K562 (cell line): ENCODE measurements around the gene SPIB. TPM values are rescaled to one million over a fixed set of nuclear protein-coding genes. Genes with fewer than 3 reads are reported as not detected.

Source experiments
- ATF3 ChIP-seq, 2 experiments: fragments of 450-650 bp in 1 of 2; sonication (generic) in 1 of 2; formaldehyde crosslinking in 1 of 2; IDR thresholded peaks in 1 of 2; conservative IDR thresholded peaks in 1 of 2; 2 replicates each; pipeline versions ENCODE4 v1.6.1 to v1.8.1; 2016 to 2023; ENCODE audit warnings: mild to moderate bottlenecking in 2 of 2, moderate library complexity in 2 of 2, inconsistent platforms in 1 of 2, missing genetic modification reagents in 1 of 2
- C11orf30 ChIP-seq: fragments of 450-650 bp; IDR thresholded peaks from 2 replicates; pipeline ENCODE4 v1.6.1; 2016; ENCODE audit warnings: low read depth, mild to moderate bottlenecking
- CREB5 ChIP-seq: fragments of 250-450 bp; sonication (Bioruptor Pico); IDR thresholded peaks from 2 replicates; pipeline ENCODE4 v1.5.0; 2020; ENCODE audit warnings: mild to moderate bottlenecking
- CSDE1 ChIP-seq, 2 experiments: fragments of 450-650 bp; IDR thresholded peaks; 2 replicates each; pipeline ENCODE4 v1.6.1; 2016; ENCODE audit warnings: mild to moderate bottlenecking in 1 of 2
- EP300 ChIP-seq: IDR thresholded peaks from 2 replicates; pipeline ENCODE4 v1.6.1; 2012; ENCODE audit warnings: low read length, improper control_type of control experiment
- ESRRB ChIP-seq: fragments of 250-450 bp; sonication (Bioruptor Pico); IDR thresholded peaks from 2 replicates; pipeline ENCODE4 v1.5.0; 2020; ENCODE audit warnings: mild to moderate bottlenecking, moderate library complexity, borderline replicate concordance
- GATAD2A ChIP-seq: fragments of 450-650 bp; IDR thresholded peaks from 2 replicates; pipeline ENCODE4 v1.6.1; 2017
- KLF10 ChIP-seq: fragments of 250-450 bp; sonication (Bioruptor Pico); IDR thresholded peaks from 2 replicates; pipeline ENCODE4 v1.6.1; 2021; ENCODE audit warnings: matching md5 sums
- L3MBTL2 ChIP-seq: fragments of 450-650 bp; IDR thresholded peaks from 2 replicates; pipeline ENCODE4 v1.6.1; 2016; ENCODE audit warnings: mild to moderate bottlenecking, moderate library complexity
- MCM7 ChIP-seq, 2 experiments: fragments of 450-650 bp; IDR thresholded peaks; 2 replicates each; pipeline ENCODE4 v1.6.1; 2016 to 2018
- MYNN ChIP-seq, 2 experiments: sonication (generic); formaldehyde crosslinking in 1 of 2; IDR thresholded peaks; 2 replicates each; pipeline versions ENCODE4 v1.5.0 to v1.6.1; 2016 to 2020; ENCODE audit warnings: antibody characterized with exemption in 1 of 2, missing genetic modification reagents in 1 of 2
- NRF1 ChIP-seq, 2 experiments: fragments of 450-650 bp; IDR thresholded peaks in 1 of 2; conservative IDR thresholded peaks in 1 of 2; 2 replicates each; pipeline ENCODE4 v1.6.1; 2014; ENCODE audit warnings: mild to moderate bottlenecking in 2 of 2
- POLR2A ChIP-seq: fragments of 450-650 bp; conservative IDR thresholded peaks from 2 replicates; pipeline ENCODE4 v1.6.1; 2016
- POLR3A ChIP-seq: IDR thresholded peaks from 2 replicates; pipeline ENCODE4 v1.6.1; 2011; ENCODE audit warnings: borderline replicate concordance, mild to moderate bottlenecking, moderate library complexity; ENCODE audit not compliant: insufficient read length, insufficient read depth; ENCODE audit errors: extremely low read depth
- PRDM10 ChIP-seq: fragments of 450-650 bp; IDR thresholded peaks from 2 replicates; pipeline ENCODE4 v1.6.1; 2018; ENCODE audit not compliant: partially characterized antibody
- RAD21 ChIP-seq, 2 experiments: fragments of 250-450 bp in 1 of 2; fragments of 450-650 bp in 1 of 2; sonication (Bioruptor Pico) in 1 of 2; formaldehyde crosslinking in 1 of 2; IDR thresholded peaks in 1 of 2; conservative IDR thresholded peaks in 1 of 2; 2 replicates each; pipeline versions ENCODE4 v1.4.0 to v1.8.0; 2020 to 2022; ENCODE audit warnings: mild to moderate bottlenecking in 2 of 2, moderate library complexity in 1 of 2
- RBM39 ChIP-seq: fragments of 200-400 bp; formaldehyde crosslinking; optimal IDR thresholded peaks from 2 replicates; pipeline ENCODE3; 2018; ENCODE audit warnings: low read depth, low read length
- RFX5 ChIP-seq: IDR thresholded peaks from 2 replicates; pipeline ENCODE4 v1.6.1; 2011; ENCODE audit warnings: low read depth, mild to moderate bottlenecking, improper control_type of control experiment, low read length
- ZC3H11A ChIP-seq: IDR thresholded peaks from 2 replicates; pipeline ENCODE4 v1.6.1; 2012; ENCODE audit warnings: low read depth, low read length, improper control_type of control experiment
- ZKSCAN3 ChIP-seq: fragments of 250-450 bp; sonication (Bioruptor Pico); IDR thresholded peaks from 2 replicates; pipeline ENCODE4 v1.4.0; 2020
- ZNF347 ChIP-seq: fragments of 450-650 bp; formaldehyde crosslinking; IDR thresholded peaks from 2 replicates; pipeline ENCODE4 v1.4.0; 2020; ENCODE audit warnings: low read depth, mild to moderate bottlenecking, moderate library complexity
- ZNF444 ChIP-seq: fragments of 250-450 bp; sonication (Bioruptor Pico); IDR thresholded peaks from 2 replicates; pipeline ENCODE4 v1.4.0; 2020; ENCODE audit warnings: mild to moderate bottlenecking, moderate library complexity
- ZNF584 ChIP-seq: fragments of 200-800 bp; sonication (Bioruptor generic); IDR thresholded peaks from 2 replicates; pipeline ENCODE4 v1.6.1; 2016; ENCODE audit warnings: low read depth, mild to moderate bottlenecking, missing genetic modification characterization, missing compliant biosample characterization
- polyA plus RNA-seq, 8 experiments: library from polyadenylated mRNA; depleted of rRNA in 4 of 8; stranded (reverse) in 5 of 8; unstranded in 3 of 8; fragments of >200 nt; fragmentation: Nextera tagmentation in 2 of 8; fragmentation: Illumina TruSeq in 1 of 8; extraction: Ambion mirVana in 2 of 8; extraction: Trizol in 1 of 8; gene quantifications; 2 replicates each; pipeline versions ENCODE4 v1.2.1 to v1.2.3, GENCODE V29; 2011 to 2014; ENCODE audit warnings: inconsistent platforms in 1 of 8, missing spikeins in 1 of 8
- total RNA-seq, 7 experiments: library from RNA; depleted of rRNA in 6 of 7; stranded (reverse); fragments of >200 nt in 6 of 7; fragmentation: Illumina TruSeq in 2 of 7; extraction: Trizol in 2 of 7; gene quantifications; 2 replicates each; pipeline versions ENCODE4 v1.2.1 to v1.2.3, GENCODE V29; 2011 to 2021; ENCODE audit warnings: low replicate concordance in 1 of 7

The SPIB gene
- total and polyA plus RNA-seq, 9 of the 15 experiments (the other 6 are each of a cell fraction or from before 2014, with no cell fraction given) = 0.06 to 1.0 (median 0.43) TPM; not detected in 1

- TF ChIP-seq C11orf30 = peak; percentile 70
- no peak for TF ChIP-seq POLR3A
- 0 out of 2 replicates have a peak, but pooled peaks have one; percentile 4 for TF ChIP-seq ZNF444
- peak; percentile 92; the same call in 1 of the 2 replicates for TF ChIP-seq ZC3H11A
- no peak for TF ChIP-seq ZNF584 (CRISPR knock-in tag)
- TF ChIP-seq RBM39 = no peak
- TF ChIP-seq CSDE1 (IDR thresholded peaks at IDR 0.05) = no peak
- TF ChIP-seq CREB5 (CRISPR knock-in tag) = no peak
- TF ChIP-seq RFX5 = no peak
- no peak for TF ChIP-seq ZKSCAN3 (CRISPR knock-in tag)
- TF ChIP-seq MYNN (IDR thresholded peaks at IDR 0.05) = no peak
- TF ChIP-seq MYNN (CRISPR knock-in tag; IDR thresholded peaks at IDR 0.05) = no peak
- TF ChIP-seq EP300 = peak; percentile 64
- TF ChIP-seq PRDM10 = peak; percentile 93
- TF ChIP-seq GATAD2A = no peak
- no peak for TF ChIP-seq RAD21 (CRISPR knock-in tag; conservative IDR thresholded peaks at IDR 0.05 in 1 of 2, IDR thresholded peaks at IDR 0.05 in 1 of 2)
- no peak for TF ChIP-seq ESRRB
- no peak for TF ChIP-seq MCM7 (IDR thresholded peaks at IDR 0.05)
- TF ChIP-seq NRF1 (conservative IDR thresholded peaks at IDR 0.05 in 1 of 2, IDR thresholded peaks at IDR 0.05 in 1 of 2) = peak; percentile 61 to 72
- TF ChIP-seq KLF10 (CRISPR knock-in tag) = no peak
- peak; percentile 97 for TF ChIP-seq POLR2A
- no peak; the same call in none of the 2 replicates for TF ChIP-seq L3MBTL2
- TF ChIP-seq ZNF347 = no peak
- TF ChIP-seq ATF3 (IDR thresholded peaks at IDR 0.05) = peak; percentile 84
- TF ChIP-seq ATF3 (CRISPR knock-in tag; conservative IDR thresholded peaks at IDR 0.05) = peak; percentile 84
Observed at GRCh38 chr19:50376166-50377050, 42.3 kb upstream of the SPIB start, which contains the start of gene NR1H2 (continued).
